GM23338 (cell line): ENCODE results near the gene ARHGEF38. TPM values are rescaled to one million over a fixed set of nuclear protein-coding genes. Genes with fewer than 3 reads are reported as not detected.

Source experiments
- ATAC-seq: fragments of 200-7000 bp; cut with Tn5 transposase; 3 replicates; pipeline ENCODE4 v1.9.1; 2020
- DNase-seq: peaks from one replicate; pipeline ENCODE4 v3.0.0-alpha.2; 2015; ENCODE audit warnings: low spot score
- H2AFZ ChIP-seq: fragments of 200-600 bp; sonication (generic); 2 replicates; pipeline ENCODE4 v1.8.0; 2016; ENCODE audit warnings: antibody characterized with exemption, mild to moderate bottlenecking, moderate library complexity
- H3F3A ChIP-seq: fragments of 200-600 bp; sonication (generic); replicated peaks from 2 replicates; pipeline ENCODE4 v1.8.0; 2017; ENCODE audit warnings: antibody characterized with exemption, mixed run types, low read depth
- H3K27ac ChIP-seq: fragments of 200-600 bp; sonication (generic); 2 replicates; pipeline ENCODE4 v1.6.1; 2016; ENCODE audit warnings: low read depth
- H3K27me3 ChIP-seq: fragments of 200-600 bp; sonication (generic); 2 replicates; pipeline ENCODE4 v1.8.0; 2016; ENCODE audit warnings: mild to moderate bottlenecking, mixed run types, moderate library complexity; ENCODE audit not compliant: insufficient read depth
- H3K36me3 ChIP-seq: fragments of 200-600 bp; sonication (generic); 2 replicates; pipeline ENCODE4 v1.8.0; 2016; ENCODE audit warnings: mild to moderate bottlenecking; ENCODE audit not compliant: insufficient read depth
- H3K4me1 ChIP-seq: fragments of 200-600 bp; sonication (generic); 2 replicates; pipeline ENCODE4 v1.8.0; 2016; ENCODE audit warnings: mild to moderate bottlenecking, moderate library complexity; ENCODE audit not compliant: insufficient read depth
- H3K4me2 ChIP-seq: fragments of 200-600 bp; sonication (generic); 2 replicates; pipeline ENCODE4 v1.7.1; 2017; ENCODE audit warnings: mixed run types
- H3K4me3 ChIP-seq: fragments of 200-600 bp; sonication (generic); 2 replicates; pipeline ENCODE4 v1.6.1; 2016; ENCODE audit warnings: mixed run types
- H3K79me2 ChIP-seq: fragments of 200-600 bp; sonication (generic); replicated peaks from 2 replicates; pipeline ENCODE4 v1.8.0; 2017; ENCODE audit warnings: mild to moderate bottlenecking; ENCODE audit not compliant: insufficient read depth
- H3K9me2 ChIP-seq: fragments of 200-600 bp; sonication (generic); 2 replicates; pipeline ENCODE4 v1.8.0; 2017; ENCODE audit not compliant: insufficient read depth
- H4K20me1 ChIP-seq: fragments of 200-600 bp; sonication (generic); replicated peaks from 2 replicates; pipeline ENCODE4 v1.8.0; 2017; ENCODE audit warnings: mild to moderate bottlenecking; ENCODE audit not compliant: insufficient read depth
- H3K27ac Mint-ChIP-seq: 2 replicates; pipeline ENCODE4 v1.8.0; 2020; ENCODE audit warnings: inconsistent platforms, mild to moderate bottlenecking, moderate library complexity, mixed read lengths
- H3K27me3 Mint-ChIP-seq: 3 replicates; pipeline ENCODE4 v1.8.0; 2022; ENCODE audit warnings: low read depth, mild to moderate bottlenecking, moderate library complexity, mixed read lengths, inconsistent platforms; ENCODE audit not compliant: insufficient read depth, poor library complexity
- H3K36me3 Mint-ChIP-seq: 3 replicates; pipeline ENCODE4 v1.8.0; 2021; ENCODE audit warnings: low read depth, mild to moderate bottlenecking, inconsistent platforms, moderate library complexity, mixed read lengths
- H3K4me1 Mint-ChIP-seq: 3 replicates; pipeline ENCODE4 v1.8.0; 2020; ENCODE audit warnings: mild to moderate bottlenecking, inconsistent platforms, mixed read lengths
- H3K4me3 Mint-ChIP-seq: 3 replicates; pipeline ENCODE4 v1.8.0; 2021; ENCODE audit warnings: moderate library complexity, mild to moderate bottlenecking, inconsistent platforms, mixed read lengths
- H3K9me3 Mint-ChIP-seq: 3 replicates; pipeline ENCODE4 v1.8.0; 2020; ENCODE audit warnings: moderate library complexity, mild to moderate bottlenecking, inconsistent platforms, mixed read lengths
- CREB1 ChIP-seq: fragments of 250-450 bp; sonication (Bioruptor Pico); IDR thresholded peaks from 2 replicates; pipeline ENCODE4 v1.5.0; 2020; ENCODE audit warnings: low read depth, mild to moderate bottlenecking, moderate library complexity
- EZH2 ChIP-seq: fragments of 200-600 bp; sonication (generic); IDR thresholded peaks from one replicate; pipeline ENCODE4 v1.8.0; 2017; ENCODE audit warnings: antibody characterized with exemption, mild to moderate bottlenecking, low read depth; ENCODE audit not compliant: unreplicated experiment
- EZH2phosphoT487 ChIP-seq: fragments of 200-600 bp; sonication (generic); IDR thresholded peaks from one replicate; pipeline ENCODE4 v1.8.1; 2018; ENCODE audit warnings: antibody characterized with exemption; ENCODE audit not compliant: unreplicated experiment
- NANOG ChIP-seq: IDR thresholded peaks from 2 replicates; pipeline ENCODE4 v1.6.1; 2016; ENCODE audit warnings: antibody characterized with exemption, borderline replicate concordance
- POLR2AphosphoS5 ChIP-seq: IDR thresholded peaks from 2 replicates; pipeline ENCODE4 v1.6.1; 2016; ENCODE audit warnings: antibody characterized with exemption, low read depth
- STAT1 ChIP-seq: IDR thresholded peaks from one replicate; pipeline ENCODE4 v1.6.1; 2016; ENCODE audit warnings: antibody characterized with exemption; ENCODE audit not compliant: unreplicated experiment
- ZNF114 ChIP-seq: fragments of 250-450 bp; sonication (Bioruptor Pico); IDR thresholded peaks from 2 replicates; pipeline ENCODE4 v1.5.0; 2020; ENCODE audit warnings: mild to moderate bottlenecking, moderate library complexity
- ZNF331 ChIP-seq: fragments of 250-450 bp; sonication (Bioruptor Pico); IDR thresholded peaks from 2 replicates; pipeline ENCODE4 v1.5.0; 2020; ENCODE audit warnings: low read depth, mild to moderate bottlenecking, moderate library complexity
- polyA plus RNA-seq: library from polyadenylated mRNA; unstranded; fragments of >200 nt; fragmentation: Nextera tagmentation; extraction: Ambion mirVana; gene quantifications from 2 replicates; pipeline ENCODE4 v1.2.1, GENCODE V29; 2016
- total RNA-seq: library from RNA; depleted of rRNA; stranded (reverse); fragments of >200 nt; shearing (Covaris generic); gene quantifications from 2 replicates; pipeline ENCODE4 v1.2.3, GENCODE V29; 2014
- TF ChIP-seq, protein P1 (sequence below): fragments of 250-450 bp; sonication (Bioruptor Pico); IDR thresholded peaks from 2 replicates; pipeline ENCODE4 v1.5.0; 2020; ENCODE audit warnings: mild to moderate bottlenecking, moderate library complexity
- TF ChIP-seq, protein P2 (sequence below): IDR thresholded peaks from one replicate; pipeline ENCODE4 v1.6.1; 2018; ENCODE audit warnings: antibody characterized with exemption; ENCODE audit not compliant: unreplicated experiment

ARHGEF38 gene
- total and polyA plus RNA-seq, 2 experiments from 2014 or later = 0.58 TPM; not detected in 1

DNA sequence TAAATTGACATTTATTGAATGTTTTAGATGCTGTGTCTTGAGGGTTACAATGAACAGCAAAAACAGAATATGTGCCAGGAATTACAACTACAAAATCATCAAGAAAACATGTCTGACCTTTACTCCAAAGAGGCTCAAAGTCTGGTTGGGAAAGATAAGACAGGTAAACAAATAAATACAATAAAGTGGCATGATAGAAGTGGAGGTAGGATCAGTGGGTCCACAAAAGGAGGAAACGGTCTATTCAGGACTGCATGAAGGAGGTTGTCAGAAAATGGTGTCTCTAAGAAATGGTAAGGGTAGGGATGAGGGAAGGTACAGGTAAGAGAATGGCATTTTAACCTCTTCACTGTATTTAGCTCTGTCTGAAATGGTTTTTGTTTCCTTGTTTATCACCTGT, 3.8 kb downstream of the ARHGEF38 start (continued):
- TF ChIP-seq, protein P1, sequence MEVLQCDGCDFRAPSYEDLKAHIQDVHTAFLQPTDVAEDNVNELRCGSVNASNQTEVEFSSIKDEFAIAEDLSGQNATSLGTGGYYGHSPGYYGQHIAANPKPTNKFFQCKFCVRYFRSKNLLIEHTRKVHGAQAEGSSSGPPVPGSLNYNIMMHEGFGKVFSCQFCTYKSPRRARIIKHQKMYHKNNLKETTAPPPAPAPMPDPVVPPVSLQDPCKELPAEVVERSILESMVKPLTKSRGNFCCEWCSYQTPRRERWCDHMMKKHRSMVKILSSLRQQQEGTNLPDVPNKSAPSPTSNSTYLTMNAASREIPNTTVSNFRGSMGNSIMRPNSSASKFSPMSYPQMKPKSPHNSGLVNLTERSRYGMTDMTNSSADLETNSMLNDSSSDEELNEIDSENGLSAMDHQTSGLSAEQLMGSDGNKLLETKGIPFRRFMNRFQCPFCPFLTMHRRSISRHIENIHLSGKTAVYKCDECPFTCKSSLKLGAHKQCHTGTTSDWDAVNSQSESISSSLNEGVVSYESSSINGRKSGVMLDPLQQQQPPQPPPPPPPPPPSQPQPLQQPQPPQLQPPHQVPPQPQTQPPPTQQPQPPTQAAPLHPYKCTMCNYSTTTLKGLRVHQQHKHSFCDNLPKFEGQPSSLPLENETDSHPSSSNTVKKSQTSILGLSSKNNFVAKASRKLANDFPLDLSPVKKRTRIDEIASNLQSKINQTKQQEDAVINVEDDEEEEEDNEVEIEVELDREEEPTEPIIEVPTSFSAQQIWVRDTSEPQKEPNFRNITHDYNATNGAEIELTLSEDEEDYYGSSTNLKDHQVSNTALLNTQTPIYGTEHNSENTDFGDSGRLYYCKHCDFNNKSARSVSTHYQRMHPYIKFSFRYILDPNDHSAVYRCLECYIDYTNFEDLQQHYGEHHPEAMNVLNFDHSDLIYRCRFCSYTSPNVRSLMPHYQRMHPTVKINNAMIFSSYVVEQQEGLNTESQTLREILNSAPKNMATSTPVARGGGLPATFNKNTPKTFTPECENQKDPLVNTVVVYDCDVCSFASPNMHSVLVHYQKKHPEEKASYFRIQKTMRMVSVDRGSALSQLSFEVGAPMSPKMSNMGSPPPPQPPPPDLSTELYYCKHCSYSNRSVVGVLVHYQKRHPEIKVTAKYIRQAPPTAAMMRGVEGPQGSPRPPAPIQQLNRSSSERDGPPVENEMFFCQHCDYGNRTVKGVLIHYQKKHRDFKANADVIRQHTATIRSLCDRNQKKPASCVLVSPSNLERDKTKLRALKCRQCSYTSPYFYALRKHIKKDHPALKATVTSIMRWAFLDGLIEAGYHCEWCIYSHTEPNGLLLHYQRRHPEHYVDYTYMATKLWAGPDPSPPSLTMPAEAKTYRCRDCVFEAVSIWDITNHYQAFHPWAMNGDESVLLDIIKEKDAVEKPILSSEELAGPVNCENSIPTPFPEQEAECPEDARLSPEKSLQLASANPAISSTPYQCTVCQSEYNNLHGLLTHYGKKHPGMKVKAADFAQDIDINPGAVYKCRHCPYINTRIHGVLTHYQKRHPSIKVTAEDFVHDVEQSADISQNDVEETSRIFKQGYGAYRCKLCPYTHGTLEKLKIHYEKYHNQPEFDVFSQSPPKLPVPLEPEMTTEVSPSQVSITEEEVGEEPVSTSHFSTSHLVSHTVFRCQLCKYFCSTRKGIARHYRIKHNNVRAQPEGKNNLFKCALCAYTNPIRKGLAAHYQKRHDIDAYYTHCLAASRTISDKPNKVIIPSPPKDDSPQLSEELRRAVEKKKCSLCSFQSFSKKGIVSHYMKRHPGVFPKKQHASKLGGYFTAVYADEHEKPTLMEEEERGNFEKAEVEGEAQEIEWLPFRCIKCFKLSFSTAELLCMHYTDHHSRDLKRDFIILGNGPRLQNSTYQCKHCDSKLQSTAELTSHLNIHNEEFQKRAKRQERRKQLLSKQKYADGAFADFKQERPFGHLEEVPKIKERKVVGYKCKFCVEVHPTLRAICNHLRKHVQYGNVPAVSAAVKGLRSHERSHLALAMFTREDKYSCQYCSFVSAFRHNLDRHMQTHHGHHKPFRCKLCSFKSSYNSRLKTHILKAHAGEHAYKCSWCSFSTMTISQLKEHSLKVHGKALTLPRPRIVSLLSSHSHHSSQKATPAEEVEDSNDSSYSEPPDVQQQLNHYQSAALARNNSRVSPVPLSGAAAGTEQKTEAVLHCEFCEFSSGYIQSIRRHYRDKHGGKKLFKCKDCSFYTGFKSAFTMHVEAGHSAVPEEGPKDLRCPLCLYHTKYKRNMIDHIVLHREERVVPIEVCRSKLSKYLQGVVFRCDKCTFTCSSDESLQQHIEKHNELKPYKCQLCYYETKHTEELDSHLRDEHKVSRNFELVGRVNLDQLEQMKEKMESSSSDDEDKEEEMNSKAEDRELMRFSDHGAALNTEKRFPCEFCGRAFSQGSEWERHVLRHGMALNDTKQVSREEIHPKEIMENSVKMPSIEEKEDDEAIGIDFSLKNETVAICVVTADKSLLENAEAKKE (CRISPR knock-in tag) = no peak
- TF ChIP-seq NANOG (no peak), ZNF114 (no peak), EZH2phosphoT487 (no peak)
- TF ChIP-seq, protein P2, sequence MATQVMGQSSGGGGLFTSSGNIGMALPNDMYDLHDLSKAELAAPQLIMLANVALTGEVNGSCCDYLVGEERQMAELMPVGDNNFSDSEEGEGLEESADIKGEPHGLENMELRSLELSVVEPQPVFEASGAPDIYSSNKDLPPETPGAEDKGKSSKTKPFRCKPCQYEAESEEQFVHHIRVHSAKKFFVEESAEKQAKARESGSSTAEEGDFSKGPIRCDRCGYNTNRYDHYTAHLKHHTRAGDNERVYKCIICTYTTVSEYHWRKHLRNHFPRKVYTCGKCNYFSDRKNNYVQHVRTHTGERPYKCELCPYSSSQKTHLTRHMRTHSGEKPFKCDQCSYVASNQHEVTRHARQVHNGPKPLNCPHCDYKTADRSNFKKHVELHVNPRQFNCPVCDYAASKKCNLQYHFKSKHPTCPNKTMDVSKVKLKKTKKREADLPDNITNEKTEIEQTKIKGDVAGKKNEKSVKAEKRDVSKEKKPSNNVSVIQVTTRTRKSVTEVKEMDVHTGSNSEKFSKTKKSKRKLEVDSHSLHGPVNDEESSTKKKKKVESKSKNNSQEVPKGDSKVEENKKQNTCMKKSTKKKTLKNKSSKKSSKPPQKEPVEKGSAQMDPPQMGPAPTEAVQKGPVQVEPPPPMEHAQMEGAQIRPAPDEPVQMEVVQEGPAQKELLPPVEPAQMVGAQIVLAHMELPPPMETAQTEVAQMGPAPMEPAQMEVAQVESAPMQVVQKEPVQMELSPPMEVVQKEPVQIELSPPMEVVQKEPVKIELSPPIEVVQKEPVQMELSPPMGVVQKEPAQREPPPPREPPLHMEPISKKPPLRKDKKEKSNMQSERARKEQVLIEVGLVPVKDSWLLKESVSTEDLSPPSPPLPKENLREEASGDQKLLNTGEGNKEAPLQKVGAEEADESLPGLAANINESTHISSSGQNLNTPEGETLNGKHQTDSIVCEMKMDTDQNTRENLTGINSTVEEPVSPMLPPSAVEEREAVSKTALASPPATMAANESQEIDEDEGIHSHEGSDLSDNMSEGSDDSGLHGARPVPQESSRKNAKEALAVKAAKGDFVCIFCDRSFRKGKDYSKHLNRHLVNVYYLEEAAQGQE = no peak

GRCh38 chr4:105558277-105558676, 5.9 kb downstream of the ARHGEF38 start:
- ATAC-seq = no peak
- H3K9me2 ChIP-seq = no peaks in the 10 kb centered on the region
- H3K36me3 ChIP-seq = no peaks in the 10 kb centered on the region
- H3K79me2 ChIP-seq = no peaks in the 10 kb centered on the region
- no peak overlapping the region for H3K4me2 ChIP-seq
- H3K27ac ChIP-seq = no peak overlapping the region
- Mint-ChIP-seq H3K4me3 (no peak overlapping the region), H3K4me1 (peaks cover 16% of the 10 kb centered on the region; the same call in 2 of the 3 replicates), H3K27me3 (peaks cover 88% of the 10 kb centered on the region), H3K27ac (no peak overlapping the region), H3K36me3 (no peaks in the 10 kb centered on the region), H3K9me3 (no peaks in the 10 kb centered on the region)
- no peaks in the 10 kb centered on the region for H3F3A ChIP-seq
- H4K20me1 ChIP-seq = no peaks in the 10 kb centered on the region
- H3K27me3 ChIP-seq = peaks cover 96% of the 10 kb centered on the region
- no peak overlapping the region for H3K4me3 ChIP-seq
- peak; percentile 7 for DNase-seq
- H3K4me1 ChIP-seq = peaks cover 6% of the 10 kb centered on the region; the same call in 1 of the 2 replicates
- no peak for TF ChIP-seq ZNF331 (CRISPR knock-in tag)
- TF ChIP-seq POLR2AphosphoS5 = no peak
- TF ChIP-seq NANOG = no peak
- TF ChIP-seq CREB1 (CRISPR knock-in tag) = no peak
- TF ChIP-seq STAT1 = no peak
- no peak for TF ChIP-seq EZH2phosphoT487
- no peak for TF ChIP-seq ZNF114
- no peak for TF ChIP-seq EZH2
- H2AFZ ChIP-seq = no peak overlapping the region
